Umbilical cord (tissue), 2 donors: ENCODE results near the gene MBP. TPM values are rescaled to one million over a fixed set of nuclear protein-coding genes. Genes with fewer than 3 reads are reported as not detected.
"Not testable (repeated sequence)": the region's sequence is repeated elsewhere in the genome, so short reads cannot be mapped to it uniquely, and the experiment has no call there.

Source experiments
- DNase-seq: peaks from one replicate; pipeline ENCODE4 v3.0.0-alpha.2; 2015; ENCODE audit warnings: low spot score
- total RNA-seq: library from RNA; depleted of rRNA; stranded (reverse); fragments of >200 nt; gene quantifications from one replicate; pipeline ENCODE4 v1.2.3, GENCODE V29; 2014; ENCODE audit warnings: low replicate concordance; ENCODE audit not compliant: insufficient read depth

The MBP gene
- total RNA-seq, 1 donor from 2014 or later, result 20.0 TPM

DNA sequence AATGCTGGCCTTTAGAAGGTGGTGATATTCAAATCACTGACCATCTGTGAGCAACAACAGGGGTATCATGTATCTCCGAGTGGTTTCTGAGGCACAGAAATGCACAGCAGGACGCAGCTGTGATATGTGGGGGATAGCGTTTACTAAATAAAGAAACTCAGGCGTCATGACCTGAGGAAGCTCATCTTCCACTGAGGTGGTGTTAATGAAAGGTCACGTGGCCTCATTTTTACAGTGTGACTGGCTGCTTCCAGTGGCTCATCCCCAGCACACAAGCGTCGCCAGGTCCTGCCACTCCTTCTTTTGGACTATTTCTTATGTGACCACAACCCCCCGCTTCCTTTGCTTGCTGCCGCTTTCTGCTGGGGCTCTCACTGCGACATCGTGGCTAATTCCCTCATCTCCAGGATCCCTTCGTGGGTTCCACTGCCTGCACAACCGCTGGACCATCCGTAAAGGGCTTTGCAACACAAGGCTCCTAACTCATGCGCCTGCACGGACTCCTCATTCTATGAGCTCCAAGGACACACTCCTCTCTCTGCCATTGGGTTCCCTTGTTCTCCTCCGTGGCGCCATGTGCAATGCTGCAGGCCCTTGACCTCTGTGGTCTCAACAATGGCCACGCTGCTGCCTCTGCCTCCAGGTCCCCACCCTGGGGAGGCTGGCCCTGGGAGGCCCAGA, 109.3 kb downstream of the MBP start:
- no peak for DNase-seq

GRCh38 chr18:77022556-77022955, 110.0 kb downstream of the MBP start:
- no peak for DNase-seq

DNA sequence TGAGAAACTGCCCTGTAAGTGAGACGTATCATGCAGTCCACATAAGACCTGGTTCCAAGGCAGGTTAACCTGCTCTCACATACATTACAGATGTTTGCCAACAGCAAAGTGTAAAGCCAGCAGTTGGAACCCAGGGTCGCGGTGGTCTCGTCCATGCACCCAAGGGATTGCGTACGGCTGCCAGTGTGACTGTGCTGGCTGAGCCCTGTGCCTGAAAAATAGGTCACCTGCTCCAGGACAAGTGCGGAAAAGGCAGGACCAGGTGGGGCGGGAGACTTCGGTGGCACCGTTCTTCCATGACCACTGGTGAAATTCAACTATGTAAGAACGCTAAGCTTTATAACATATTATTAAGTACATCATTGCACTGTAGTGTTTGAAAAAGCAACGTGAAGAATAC, 110.5 kb downstream of the MBP start:
- no peak for DNase-seq

DNA sequence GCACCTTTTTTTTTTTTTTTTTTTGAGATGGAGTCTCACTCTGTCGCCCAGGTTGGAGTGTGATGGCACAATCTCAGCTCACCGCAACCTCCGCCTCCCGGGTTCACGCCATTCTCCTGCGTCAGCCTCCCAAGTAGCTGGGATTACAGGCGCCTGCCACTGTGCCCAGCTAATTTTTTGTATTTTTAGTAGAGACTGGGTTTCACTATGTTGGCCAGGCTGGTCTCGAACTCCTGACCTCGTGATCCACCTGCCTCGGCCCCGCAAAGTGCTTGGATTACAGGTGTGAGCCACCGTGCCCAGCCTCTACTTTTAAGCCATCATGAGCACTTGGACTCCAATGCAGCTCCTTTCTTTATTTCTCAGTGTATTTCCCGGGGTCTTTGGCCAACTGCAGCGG, 111.1 kb downstream of the MBP start:
- not testable (repeated sequence) for DNase-seq

DNA sequence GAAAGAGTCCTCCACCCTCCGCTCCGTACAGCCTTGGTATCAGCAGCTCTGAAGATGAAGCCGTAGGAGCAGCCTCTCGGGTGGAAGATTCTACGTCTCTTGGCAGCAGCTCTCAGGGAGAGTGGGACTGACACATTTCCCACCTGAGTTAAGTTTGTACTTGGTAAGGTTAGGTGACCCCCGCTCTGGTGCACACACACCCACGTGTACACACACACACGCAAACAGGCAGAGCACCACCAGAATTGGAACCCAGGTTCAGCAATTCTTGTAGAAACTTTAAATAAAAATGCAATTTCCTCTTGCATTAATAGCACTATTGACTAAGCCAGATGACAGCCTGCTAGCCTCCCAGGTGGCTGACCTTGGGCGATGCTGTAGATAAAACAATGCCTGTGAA, 111.5 kb downstream of the MBP start:
- no peak for DNase-seq

- no peak for DNase-seq
These were observed 112.0 kb downstream of the MBP start for GRCh38 chr18:77020561-77020960.

DNA sequence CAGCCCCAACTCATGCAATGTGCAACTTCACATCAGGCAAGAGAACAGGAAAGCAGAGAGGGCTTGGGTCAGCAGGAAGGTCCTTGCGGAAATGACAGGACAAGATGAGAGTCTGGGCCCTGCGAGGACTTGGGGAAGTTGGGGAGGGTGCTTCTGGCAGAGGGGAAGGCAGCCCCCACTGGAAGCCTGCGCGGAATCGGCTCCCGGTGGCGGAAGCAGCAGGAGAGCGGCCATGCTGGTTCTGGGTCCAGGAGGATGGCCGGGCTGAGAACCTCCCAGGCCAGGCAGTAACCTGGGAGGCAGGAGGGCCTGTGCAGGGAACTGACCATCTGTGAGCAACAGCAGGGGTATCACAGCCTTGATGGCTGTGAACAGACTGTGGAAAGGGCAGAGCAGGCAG, 112.9 kb downstream of the MBP start:
- DNase-seq, result no peak

- not testable (repeated sequence) for DNase-seq
These were observed 113.9 kb downstream of the MBP start for GRCh38 chr18:77018650-77019049.

DNA sequence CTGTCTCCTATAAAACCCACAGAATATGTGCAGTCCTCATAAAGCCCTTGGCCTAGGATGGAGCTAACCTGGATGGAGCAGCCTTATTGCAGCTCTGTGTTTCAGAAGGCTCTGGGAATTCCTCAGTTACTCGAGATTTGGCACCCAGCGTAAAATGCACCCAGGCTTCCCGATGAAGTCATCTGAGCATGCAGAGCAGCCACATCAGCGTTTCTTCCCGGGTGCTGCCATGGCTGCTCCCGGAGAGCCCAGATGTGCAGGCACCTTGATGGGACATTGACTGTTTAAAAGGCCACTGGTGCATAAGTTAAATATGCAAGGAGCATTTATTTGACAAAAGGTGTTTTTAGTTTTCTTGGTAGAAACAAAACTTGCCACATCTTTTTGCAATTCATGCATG, 115.2 kb downstream of the MBP start:
- no peak for DNase-seq

GRCh38 chr18:77016936-77017335, 115.6 kb downstream of the MBP start:
- DNase-seq, result no peak

DNA sequence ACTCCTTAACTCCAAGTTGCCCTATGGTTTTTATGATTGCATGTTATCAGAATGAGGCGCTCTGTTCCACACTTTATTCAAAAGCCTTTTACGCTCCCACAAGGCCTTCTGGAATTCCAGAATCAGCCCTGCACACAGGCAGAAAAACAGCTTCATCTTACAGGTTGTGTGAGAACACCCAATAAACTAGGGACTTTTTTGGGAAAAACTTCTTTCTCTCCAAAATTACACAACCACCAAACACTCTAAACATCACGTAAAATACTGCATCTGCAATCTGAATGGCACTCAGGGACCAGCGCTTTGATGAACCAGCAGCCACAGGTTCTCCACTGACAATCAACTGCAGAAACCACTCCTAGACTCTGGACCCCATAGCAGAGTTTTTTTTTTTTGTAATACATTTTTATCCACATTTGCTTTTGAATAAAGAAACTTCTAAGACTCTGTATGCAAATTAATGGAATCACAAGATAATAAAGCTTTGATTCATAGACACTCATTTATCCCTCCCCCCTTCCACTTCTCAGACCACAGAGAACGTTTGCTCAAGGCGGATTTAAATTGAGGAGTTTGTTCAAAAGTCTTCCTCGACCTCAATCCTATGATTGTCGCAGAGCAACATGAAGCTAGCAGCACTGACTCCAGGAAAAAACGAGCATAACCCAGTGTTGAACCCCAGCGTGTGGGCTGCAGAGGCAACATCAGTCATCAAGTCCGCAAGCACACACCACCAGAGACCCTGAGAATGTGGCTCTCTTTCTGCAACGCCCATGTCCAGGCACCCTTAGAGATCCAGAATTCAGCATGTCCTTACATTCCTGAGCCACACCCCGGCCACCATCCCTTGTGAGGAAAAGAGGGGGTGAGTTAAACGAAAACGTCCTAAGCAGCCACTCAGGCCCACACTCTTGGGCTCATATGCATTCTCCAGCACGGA, 116.5 kb downstream of the MBP start:
- DNase-seq, result no peak

- no peak for DNase-seq
These were observed 117.4 kb downstream of the MBP start for GRCh38 chr18:77015169-77015568.

GRCh38 chr18:77014538-77014937, 118.0 kb downstream of the MBP start:
- no peak for DNase-seq

DNA sequence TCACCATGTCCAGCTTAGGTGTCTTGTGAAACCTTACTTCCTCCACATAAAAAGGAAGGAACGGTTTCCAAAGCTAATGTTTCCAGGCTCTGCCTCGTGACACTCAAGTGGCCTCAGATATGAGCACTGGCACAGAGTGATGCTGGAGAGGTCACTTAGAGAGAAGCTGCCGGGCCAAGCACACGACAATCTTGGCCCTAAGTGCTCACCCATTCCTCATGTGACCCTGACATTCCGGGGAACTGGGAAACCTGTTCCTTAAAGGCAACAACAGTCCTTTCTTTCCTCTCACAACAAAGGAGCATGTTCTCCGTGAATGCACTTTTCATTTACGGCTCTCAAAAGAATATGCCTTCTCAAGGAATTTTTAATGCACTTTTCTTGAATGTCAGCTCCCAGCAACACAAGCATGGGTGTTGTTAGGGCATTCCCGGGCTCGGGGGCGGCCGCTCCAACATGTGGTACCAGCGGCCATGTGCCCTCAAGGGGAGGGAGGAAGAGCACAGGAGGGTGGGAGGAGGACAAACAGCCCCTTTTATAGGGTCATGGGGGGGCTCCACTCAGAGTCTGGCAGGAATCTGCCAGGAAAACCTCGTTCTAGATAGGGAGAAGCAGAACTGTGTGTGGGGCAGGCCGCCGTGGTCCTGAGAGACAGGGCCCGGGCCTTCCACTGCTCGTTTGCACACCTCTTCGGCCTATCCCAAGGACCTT, 118.6 kb downstream of the MBP start:
- peak; percentile 7 for DNase-seq

- DNase-seq, result no peak
These were observed 119.6 kb downstream of the MBP start for GRCh38 chr18:77012806-77013541.

GRCh38 chr18:77012120-77012519, 120.5 kb downstream of the MBP start:
- DNase-seq, result no peak

GRCh38 chr18:77009675-77010074, 122.9 kb downstream of the MBP start:
- no peak for DNase-seq

DNA sequence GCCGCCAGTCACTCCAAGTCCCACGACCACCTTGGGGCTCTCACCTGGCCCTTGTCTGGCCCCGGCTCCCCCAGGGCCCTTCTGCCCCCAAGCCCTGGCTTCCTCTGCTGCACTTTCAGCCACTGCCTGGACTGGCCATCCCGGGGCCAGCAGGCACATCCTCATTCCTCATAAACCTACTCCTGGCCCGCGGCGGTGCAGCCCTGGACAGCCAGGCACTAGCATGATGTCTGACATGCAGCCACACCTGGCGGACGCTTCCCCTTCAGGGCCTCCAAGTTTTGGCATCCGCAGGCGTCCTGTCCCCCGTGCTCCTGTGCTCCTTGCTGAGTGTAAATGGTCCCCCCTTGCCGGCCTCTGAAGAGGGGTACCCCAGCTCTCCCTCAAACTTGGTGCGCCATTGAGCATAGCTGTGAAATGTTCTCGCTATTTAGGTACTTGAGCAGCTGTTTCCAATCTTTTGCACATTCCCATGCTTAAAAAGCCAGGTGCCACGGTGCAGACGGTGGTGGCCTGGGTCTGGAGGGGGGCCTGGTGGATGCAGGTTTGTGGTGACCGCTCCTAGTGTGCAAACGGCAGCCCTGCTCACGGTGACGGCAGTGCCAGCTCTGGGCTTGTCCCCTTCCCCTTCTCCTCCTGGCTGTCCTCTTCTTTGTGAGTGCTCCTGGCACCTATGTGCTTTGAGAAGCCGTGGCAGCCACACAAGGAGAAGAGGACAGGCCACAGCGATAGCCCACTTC, 123.8 kb downstream of the MBP start:
- DNase-seq, result no peak

DNA sequence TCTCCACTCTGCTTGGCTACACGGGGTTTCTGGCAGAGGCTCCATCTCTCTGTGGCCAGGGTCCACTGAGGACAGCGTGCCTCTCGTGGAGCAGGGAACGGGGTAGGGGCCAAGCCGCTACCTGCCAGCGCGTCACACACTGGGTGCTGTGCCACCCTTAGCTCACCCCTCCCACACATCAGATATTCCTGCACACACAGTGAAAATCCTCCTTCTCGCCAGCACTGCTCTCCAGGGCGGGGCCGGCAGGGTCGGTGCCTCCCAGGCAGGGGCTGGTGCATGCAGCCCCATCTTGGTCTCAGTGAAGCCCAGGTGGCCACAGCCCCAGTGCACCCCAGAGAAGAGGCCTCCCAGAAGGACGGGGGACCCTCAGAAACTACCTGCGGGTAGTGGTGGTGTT, 124.6 kb downstream of the MBP start:
- DNase-seq, result no peak

- DNase-seq, result no peak
These were observed 125.3 kb downstream of the MBP start for GRCh38 chr18:77007251-77007650.
